SK-N-SH (cell line): Measurements from ENCODE around the gene DMRT2. TPM values are rescaled to one million over a fixed set of nuclear protein-coding genes. Genes with fewer than 3 reads are reported as not detected.

Experiments used
- CTCF ChIA-PET: fragments of 300-600, 350-600 bp; formaldehyde crosslinking; extraction: SDS; loops from one replicate; lab custom pipeline; 2021; lab: Yijun Ruan, JAX
- POLR2A ChIA-PET: fragments of 350-600 bp; sonication (Branson Sonifier 250); formaldehyde crosslinking; extraction: SDS; loops from one replicate; lab custom pipeline; 2020; ENCODE audit warnings: antibody characterized with exemption, inconsistent platforms; lab: Yijun Ruan, JAX
- DNase-seq: peaks from one replicate; pipeline ENCODE4 v3.0.0; 2012
- H2AFZ ChIP-seq: fragments of 200-600 bp; sonication (generic); 2 replicates; pipeline ENCODE4 v1.8.1; 2016; ENCODE audit warnings: antibody characterized with exemption, mild to moderate bottlenecking, low read depth
- H3F3A ChIP-seq: fragments of 200-600 bp; sonication (generic); replicated peaks from 2 replicates; pipeline ENCODE3; 2016; ENCODE audit warnings: antibody characterized with exemption, mild to moderate bottlenecking; ENCODE audit not compliant: insufficient read depth
- H3K27ac ChIP-seq, 2 experiments: fragments of 200-500 bp in 1 of 2; fragments of 200-600 bp in 1 of 2; sonication (Bioruptor generic) in 1 of 2; sonication (generic), shearing (Covaris generic) in 1 of 2; 2 replicates each; pipeline versions ENCODE4 v1.5.1 to v1.6.1; 2014 to 2016; ENCODE audit warnings: low read depth in 2 of 2, inconsistent platforms in 1 of 2, low read length in 1 of 2, mild to moderate bottlenecking in 1 of 2, mixed read lengths in 1 of 2
- H3K27me3 ChIP-seq: fragments of 200-600 bp; sonication (generic), shearing (Covaris generic); 2 replicates; pipeline ENCODE4 v1.6.1; 2016; ENCODE audit warnings: mixed run types; ENCODE audit not compliant: insufficient read depth
- H3K36me3 ChIP-seq, 2 experiments: fragments of 200-500 bp in 1 of 2; fragments of 200-600 bp in 1 of 2; sonication (Bioruptor generic) in 1 of 2; sonication (generic) in 1 of 2; replicated peaks in 1 of 2; 2 replicates each; pipeline versions ENCODE3 to v1.5.1; 2014 to 2016; ENCODE audit warnings: low read length in 1 of 2, mild to moderate bottlenecking in 1 of 2; ENCODE audit not compliant: insufficient read depth in 2 of 2, control insufficient read depth in 1 of 2
- H3K4me1 ChIP-seq, 2 experiments: fragments of 200-500 bp in 1 of 2; fragments of 200-600 bp in 1 of 2; sonication (Bioruptor generic) in 1 of 2; sonication (generic), shearing (Covaris generic) in 1 of 2; 2 replicates each; pipeline versions ENCODE4 v1.5.1 to v1.6.1; 2014 to 2016; ENCODE audit warnings: low read depth in 1 of 2, low read length in 1 of 2, mixed run types in 1 of 2; ENCODE audit not compliant: insufficient read depth in 2 of 2, control insufficient read depth in 1 of 2
- H3K4me2 ChIP-seq: fragments of 200-600 bp; sonication (generic), shearing (Covaris generic); 2 replicates; pipeline ENCODE4 v1.6.1; 2017; ENCODE audit warnings: mixed run types
- H3K4me3 ChIP-seq, 2 experiments: fragments of 200-500 bp in 1 of 2; fragments of 200-600 bp in 1 of 2; sonication (Bioruptor generic) in 1 of 2; sonication (generic), shearing (Covaris generic) in 1 of 2; 2 replicates each; pipeline versions ENCODE4 v1.5.1 to v1.8.1; 2014 to 2016; ENCODE audit warnings: low read depth in 2 of 2, inconsistent platforms in 1 of 2, low read length in 1 of 2, mild to moderate bottlenecking in 1 of 2, mixed read lengths in 1 of 2, moderate library complexity in 1 of 2
- H3K79me2 ChIP-seq: fragments of 200-600 bp; sonication (generic); 2 replicates; pipeline ENCODE4 v1.8.1; 2017; ENCODE audit warnings: mild to moderate bottlenecking; ENCODE audit not compliant: insufficient read depth
- H3K9ac ChIP-seq: fragments of 200-600 bp; sonication (generic); 2 replicates; pipeline ENCODE4 v1.6.1; 2017; ENCODE audit warnings: mixed run types
- H3K9me2 ChIP-seq: fragments of 200-600 bp; sonication (generic); 2 replicates; pipeline ENCODE4 v1.6.1; 2017; ENCODE audit warnings: mixed run types
- H3K9me3 ChIP-seq: fragments of 200-600 bp; sonication (generic); 2 replicates; pipeline ENCODE4 v1.6.1; 2017; ENCODE audit warnings: mixed run types, mild to moderate bottlenecking, moderate library complexity
- H4K20me1 ChIP-seq: fragments of 200-600 bp; sonication (generic); 2 replicates; pipeline ENCODE4 v1.6.1; 2017; ENCODE audit warnings: mild to moderate bottlenecking, mixed run types; ENCODE audit not compliant: insufficient read depth
- ELF1 ChIP-seq: IDR thresholded peaks from 2 replicates; pipeline ENCODE4 v1.4.0; 2012
- EP300 ChIP-seq, 2 experiments: IDR thresholded peaks; 2 replicates each; pipeline versions ENCODE4 v1.4.0 to v1.6.1; 2012; ENCODE audit warnings: borderline replicate concordance in 1 of 2, low read depth in 1 of 2, low read length in 1 of 2
- EZH2phosphoT487 ChIP-seq: fragments of 200-600 bp; sonication (generic); IDR thresholded peaks from 2 replicates; pipeline ENCODE4 v1.6.1; 2017; ENCODE audit warnings: low read depth, mixed run types, mild to moderate bottlenecking, antibody characterized with exemption, moderate library complexity, borderline replicate concordance
- FOXM1 ChIP-seq: IDR thresholded peaks from 2 replicates; pipeline ENCODE4 v1.4.0; 2012; ENCODE audit warnings: low read depth, mild to moderate bottlenecking
- GABPA ChIP-seq: IDR thresholded peaks from 2 replicates; pipeline ENCODE4 v1.4.0; 2012; ENCODE audit warnings: low read depth, mild to moderate bottlenecking
- JUND ChIP-seq: IDR thresholded peaks from 2 replicates; pipeline ENCODE4 v1.4.0; 2012
- MXI1 ChIP-seq: IDR thresholded peaks from 2 replicates; pipeline ENCODE4 v1.6.1; 2012; ENCODE audit warnings: mild to moderate bottlenecking, low read depth, low read length, improper control_type of control experiment
- POLR2AphosphoS5 ChIP-seq: IDR thresholded peaks from 2 replicates; pipeline ENCODE4 v1.6.1; 2012; ENCODE audit warnings: low read depth, low read length
- RCOR1 ChIP-seq: fragments of 150-350 bp; IDR thresholded peaks from 2 replicates; pipeline ENCODE4 v1.6.1; 2017; ENCODE audit warnings: antibody characterized with exemption, low read length
- RFX5 ChIP-seq: IDR thresholded peaks from 2 replicates; pipeline ENCODE4 v1.6.1; 2012; ENCODE audit warnings: mild to moderate bottlenecking, improper control_type of control experiment, low read length
- RXRA ChIP-seq: IDR thresholded peaks from 2 replicates; pipeline ENCODE4 v1.4.0; 2012; ENCODE audit warnings: low read depth, mild to moderate bottlenecking, borderline replicate concordance
- SIN3A ChIP-seq: IDR thresholded peaks from 2 replicates; pipeline ENCODE4 v1.6.1; 2012; ENCODE audit warnings: low read depth, mild to moderate bottlenecking, low read length, moderate library complexity, borderline replicate concordance
- TAF1 ChIP-seq: IDR thresholded peaks from 2 replicates; pipeline ENCODE4 v1.6.1; 2012; ENCODE audit warnings: low read depth, mild to moderate bottlenecking, low read length, moderate library complexity, borderline replicate concordance
- TCF12 ChIP-seq: IDR thresholded peaks from 2 replicates; pipeline ENCODE4 v1.4.0; 2012
- TEAD4 ChIP-seq: IDR thresholded peaks from 2 replicates; pipeline ENCODE4 v1.4.0; 2012; ENCODE audit warnings: mild to moderate bottlenecking, borderline replicate concordance; ENCODE audit not compliant: insufficient read depth
- WGBS: methylation state at CpG from one replicate; pipeline ENCODE4 v1.1.6; 2017; ENCODE audit warnings: low lambda C conversion rate; 5-methylcytosine and 5-hydroxymethylcytosine counted together
- polyA plus RNA-seq, 3 experiments: library from polyadenylated mRNA; depleted of rRNA; stranded (reverse); fragments of >200 nt; gene quantifications; 2 replicates each; pipeline ENCODE4 v1.2.3, GENCODE V29; 2012
- TF ChIP-seq, protein P1 (sequence below): fragments of 150-350 bp; IDR thresholded peaks from 2 replicates; pipeline ENCODE4 v1.6.1; 2017; ENCODE audit warnings: antibody characterized with exemption, low read length, low read depth, borderline replicate concordance
- TF ChIP-seq, protein P2 (sequence below): IDR thresholded peaks from 2 replicates; pipeline ENCODE4 v1.4.0; 2012; ENCODE audit warnings: low read depth
- TF ChIP-seq, protein P3 (sequence below): IDR thresholded peaks from 2 replicates; pipeline ENCODE4; 2012
- TF ChIP-seq, protein P4 (sequence below): IDR thresholded peaks from 2 replicates; pipeline ENCODE4 v1.4.0; 2012; ENCODE audit warnings: low read depth, borderline replicate concordance

DMRT2 gene
- polyA plus RNA-seq, 1 of the 3 experiments (the other 2 are of a cell fraction): not detected

DNA sequence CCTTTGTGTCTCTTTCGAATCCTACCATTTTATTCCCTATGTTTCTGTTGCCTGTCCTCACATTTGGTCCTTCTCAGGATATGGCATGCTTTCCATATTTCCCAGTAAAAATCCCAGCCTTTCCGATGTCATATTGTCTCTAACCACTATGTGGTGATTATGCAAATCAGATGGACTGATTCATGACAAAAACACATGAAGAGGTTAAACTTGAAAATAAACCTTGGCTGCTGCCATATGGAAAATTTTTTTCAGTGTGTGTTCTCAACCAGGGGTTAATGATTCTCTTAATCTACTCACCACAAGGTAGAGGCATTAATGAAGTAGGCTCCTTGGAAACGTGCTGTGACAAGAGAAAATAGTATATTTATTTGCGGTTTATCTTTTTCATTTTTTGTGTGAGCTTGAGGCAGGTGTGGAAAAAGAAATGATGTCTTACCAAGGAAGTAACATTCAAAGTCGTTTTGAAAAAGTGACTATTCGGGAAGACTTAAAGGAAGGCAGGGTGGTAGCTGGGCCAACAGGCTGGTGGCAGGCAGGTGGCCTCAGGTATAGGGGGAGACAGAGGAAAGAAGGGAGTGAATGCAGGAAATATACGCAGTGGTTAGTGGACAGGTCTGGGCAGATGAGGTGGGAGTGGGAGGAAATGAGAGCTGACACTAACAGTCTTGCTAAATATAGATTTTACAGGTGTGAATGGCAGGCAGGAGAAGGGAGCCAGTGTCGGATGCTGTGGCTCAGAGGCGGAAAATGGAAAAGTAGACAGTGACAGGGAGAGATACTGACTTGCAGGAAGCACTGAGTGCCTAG is 46.2 kb downstream of the DMRT2 start:
- WGBS: 1% methylated on average over 9 of the region's 9 CpGs
- DNase-seq: no peak
- H4K20me1 ChIP-seq: no peaks in the 10 kb centered on the region
- H3K4me3 ChIP-seq: no peak overlapping the region
- no peaks in the 10 kb centered on the region for H3K9me3 ChIP-seq
- H3K36me3 ChIP-seq: no peaks in the 10 kb centered on the region
- no peaks in the 10 kb centered on the region for H3K9me2 ChIP-seq
- CTCF ChIA-PET: no interaction called here
- H3K79me2 ChIP-seq: no peaks in the 10 kb centered on the region
- POLR2A ChIA-PET: no interaction called here
- no peaks in the 10 kb centered on the region for H3F3A ChIP-seq
- H3K4me1 ChIP-seq: no peaks in the 10 kb centered on the region
- H2AFZ ChIP-seq: no peak overlapping the region
- TF ChIP-seq RFX5 (no peak), TAF1 (no peak), SIN3A (no peak), EP300 (IDR thresholded peaks at IDR 0.05; ENCODE audit: borderline replicate concordance in 1 of 2, low read depth in 1 of 2, low read length in 1 of 2) (no peak), GABPA (no peak), MXI1 (no peak), ELF1 (no peak), TCF12 (no peak), RCOR1 (no peak), FOXM1 (no peak), RXRA (no peak), POLR2AphosphoS5 (no peak), JUND (no peak), EZH2phosphoT487 (no peak), TEAD4 (no peak)
- TF ChIP-seq, protein P1, sequence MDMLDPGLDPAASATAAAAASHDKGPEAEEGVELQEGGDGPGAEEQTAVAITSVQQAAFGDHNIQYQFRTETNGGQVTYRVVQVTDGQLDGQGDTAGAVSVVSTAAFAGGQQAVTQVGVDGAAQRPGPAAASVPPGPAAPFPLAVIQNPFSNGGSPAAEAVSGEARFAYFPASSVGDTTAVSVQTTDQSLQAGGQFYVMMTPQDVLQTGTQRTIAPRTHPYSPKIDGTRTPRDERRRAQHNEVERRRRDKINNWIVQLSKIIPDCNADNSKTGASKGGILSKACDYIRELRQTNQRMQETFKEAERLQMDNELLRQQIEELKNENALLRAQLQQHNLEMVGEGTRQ: no peak
- TF ChIP-seq, protein P2, sequence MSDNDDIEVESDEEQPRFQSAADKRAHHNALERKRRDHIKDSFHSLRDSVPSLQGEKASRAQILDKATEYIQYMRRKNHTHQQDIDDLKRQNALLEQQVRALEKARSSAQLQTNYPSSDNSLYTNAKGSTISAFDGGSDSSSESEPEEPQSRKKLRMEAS: no peak
- TF ChIP-seq, protein P3, sequence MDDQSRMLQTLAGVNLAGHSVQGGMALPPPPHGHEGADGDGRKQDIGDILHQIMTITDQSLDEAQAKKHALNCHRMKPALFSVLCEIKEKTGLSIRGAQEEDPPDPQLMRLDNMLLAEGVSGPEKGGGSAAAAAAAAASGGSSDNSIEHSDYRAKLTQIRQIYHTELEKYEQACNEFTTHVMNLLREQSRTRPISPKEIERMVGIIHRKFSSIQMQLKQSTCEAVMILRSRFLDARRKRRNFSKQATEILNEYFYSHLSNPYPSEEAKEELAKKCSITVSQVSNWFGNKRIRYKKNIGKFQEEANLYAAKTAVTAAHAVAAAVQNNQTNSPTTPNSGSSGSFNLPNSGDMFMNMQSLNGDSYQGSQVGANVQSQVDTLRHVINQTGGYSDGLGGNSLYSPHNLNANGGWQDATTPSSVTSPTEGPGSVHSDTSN: no peak
- TF ChIP-seq, protein P4, sequence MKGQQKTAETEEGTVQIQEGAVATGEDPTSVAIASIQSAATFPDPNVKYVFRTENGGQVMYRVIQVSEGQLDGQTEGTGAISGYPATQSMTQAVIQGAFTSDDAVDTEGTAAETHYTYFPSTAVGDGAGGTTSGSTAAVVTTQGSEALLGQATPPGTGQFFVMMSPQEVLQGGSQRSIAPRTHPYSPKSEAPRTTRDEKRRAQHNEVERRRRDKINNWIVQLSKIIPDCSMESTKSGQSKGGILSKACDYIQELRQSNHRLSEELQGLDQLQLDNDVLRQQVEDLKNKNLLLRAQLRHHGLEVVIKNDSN: no peak
- H3K4me2 ChIP-seq: no peak overlapping the region
- no peaks in the 10 kb centered on the region for H3K27me3 ChIP-seq
- H3K9ac ChIP-seq: no peak overlapping the region
- H3K27ac ChIP-seq: no peak overlapping the region
